GM06990 (cell line): Measurements from ENCODE around the gene GASK1B.

Experiments
- DNase-seq: peaks from one replicate; pipeline ENCODE4 v3.0.0-alpha.2; 2011; ENCODE audit not compliant: insufficient read length; ENCODE audit errors: extremely low read depth
- H3K27me3 ChIP-seq: replicated peaks from 2 replicates; pipeline ENCODE4 v1.6.0; 2011; ENCODE audit warnings: low read length; ENCODE audit not compliant: control insufficient read depth, insufficient read depth
- H3K36me3 ChIP-seq: 2 replicates; pipeline ENCODE4 v1.5.1; 2011; ENCODE audit warnings: low read length; ENCODE audit not compliant: control insufficient read depth, insufficient read depth
- H3K4me3 ChIP-seq: replicated peaks from 2 replicates; pipeline ENCODE4 v1.5.1; 2011; ENCODE audit warnings: low read depth, mild to moderate bottlenecking, control low read depth, low read length
- TF ChIP-seq, protein P1 (sequence below): IDR thresholded peaks from 2 replicates; pipeline ENCODE4 v1.5.1; 2011; ENCODE audit warnings: low read length, control low read depth, mild to moderate bottlenecking, inconsistent platforms; ENCODE audit not compliant: insufficient read depth, poor library complexity, severe bottlenecking

GASK1B gene

DNA sequence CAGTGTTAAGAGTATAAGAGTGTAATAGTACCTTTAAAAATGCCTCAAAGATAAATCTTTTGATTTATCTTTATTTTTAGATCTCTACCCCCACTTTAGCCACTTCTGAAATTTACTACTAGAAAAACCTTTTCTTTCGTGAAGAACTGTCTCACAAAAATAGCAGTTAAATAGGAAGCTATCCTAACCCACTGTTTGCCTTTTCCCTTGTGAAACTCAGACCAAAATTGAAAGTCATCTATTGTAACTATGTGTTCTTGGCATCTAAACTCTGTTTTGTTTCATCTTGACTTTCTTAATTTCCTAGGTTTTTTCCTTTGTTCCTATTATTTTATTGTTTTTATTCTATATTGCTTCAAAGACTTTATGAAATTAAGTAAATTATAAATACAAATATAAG, 29.7 kb upstream of the GASK1B start:
- no peak for DNase-seq
- H3K4me3 ChIP-seq = no peak overlapping the region
- no peaks in the 10 kb centered on the region for H3K36me3 ChIP-seq
- no peaks in the 10 kb centered on the region for H3K27me3 ChIP-seq
- TF ChIP-seq, protein P1, sequence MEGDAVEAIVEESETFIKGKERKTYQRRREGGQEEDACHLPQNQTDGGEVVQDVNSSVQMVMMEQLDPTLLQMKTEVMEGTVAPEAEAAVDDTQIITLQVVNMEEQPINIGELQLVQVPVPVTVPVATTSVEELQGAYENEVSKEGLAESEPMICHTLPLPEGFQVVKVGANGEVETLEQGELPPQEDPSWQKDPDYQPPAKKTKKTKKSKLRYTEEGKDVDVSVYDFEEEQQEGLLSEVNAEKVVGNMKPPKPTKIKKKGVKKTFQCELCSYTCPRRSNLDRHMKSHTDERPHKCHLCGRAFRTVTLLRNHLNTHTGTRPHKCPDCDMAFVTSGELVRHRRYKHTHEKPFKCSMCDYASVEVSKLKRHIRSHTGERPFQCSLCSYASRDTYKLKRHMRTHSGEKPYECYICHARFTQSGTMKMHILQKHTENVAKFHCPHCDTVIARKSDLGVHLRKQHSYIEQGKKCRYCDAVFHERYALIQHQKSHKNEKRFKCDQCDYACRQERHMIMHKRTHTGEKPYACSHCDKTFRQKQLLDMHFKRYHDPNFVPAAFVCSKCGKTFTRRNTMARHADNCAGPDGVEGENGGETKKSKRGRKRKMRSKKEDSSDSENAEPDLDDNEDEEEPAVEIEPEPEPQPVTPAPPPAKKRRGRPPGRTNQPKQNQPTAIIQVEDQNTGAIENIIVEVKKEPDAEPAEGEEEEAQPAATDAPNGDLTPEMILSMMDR = no peak

DNA sequence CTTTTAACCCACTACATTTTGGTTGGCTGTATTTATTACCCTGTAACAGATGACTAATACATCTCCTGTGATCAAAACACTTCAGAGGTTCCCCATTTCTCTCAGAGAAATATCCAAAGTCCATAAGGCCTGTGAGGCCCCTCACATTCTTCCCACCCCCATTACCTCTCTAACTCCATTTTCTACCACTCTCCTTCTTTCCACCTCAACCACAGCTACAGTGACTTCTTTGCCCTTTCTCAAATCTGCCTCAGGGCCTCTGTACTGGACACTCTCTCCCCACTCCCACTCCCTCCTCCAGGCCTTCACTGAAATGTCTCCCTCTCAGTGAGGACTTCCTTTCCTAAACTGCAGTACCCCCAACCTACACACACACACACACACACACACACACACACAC, 29.1 kb upstream of the GASK1B start:
- no peaks in the 10 kb centered on the region for H3K36me3 ChIP-seq
- DNase-seq = no peak
- TF ChIP-seq, protein P1 = no peak
- H3K4me3 ChIP-seq = no peak overlapping the region
- H3K27me3 ChIP-seq = no peaks in the 10 kb centered on the region

DNA sequence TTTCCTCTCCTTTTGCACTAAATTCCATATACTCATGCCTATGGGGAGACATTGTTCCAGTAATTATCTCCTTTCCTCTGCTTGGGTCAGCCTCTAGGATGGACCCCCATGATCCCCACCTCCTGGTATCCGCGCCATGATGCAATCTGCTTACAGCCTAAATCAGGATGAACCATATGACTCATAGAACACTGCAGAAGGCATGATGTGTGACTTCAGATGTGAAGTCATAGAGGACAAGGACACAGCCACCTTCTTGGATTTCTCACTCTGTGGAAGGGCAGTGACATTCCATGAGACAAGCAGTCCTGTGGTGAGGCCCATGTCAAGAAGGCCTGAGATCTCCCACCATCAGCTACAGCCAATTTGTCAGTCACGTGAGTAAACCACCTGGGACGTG, 28.5 kb upstream of the GASK1B start:
- Histone ChIP-seq H3K4me3 (no peak overlapping the region), H3K27me3 (no peaks in the 10 kb centered on the region), H3K36me3 (no peaks in the 10 kb centered on the region)
- TF ChIP-seq, protein P1 = no peak
- no peak for DNase-seq

DNA sequence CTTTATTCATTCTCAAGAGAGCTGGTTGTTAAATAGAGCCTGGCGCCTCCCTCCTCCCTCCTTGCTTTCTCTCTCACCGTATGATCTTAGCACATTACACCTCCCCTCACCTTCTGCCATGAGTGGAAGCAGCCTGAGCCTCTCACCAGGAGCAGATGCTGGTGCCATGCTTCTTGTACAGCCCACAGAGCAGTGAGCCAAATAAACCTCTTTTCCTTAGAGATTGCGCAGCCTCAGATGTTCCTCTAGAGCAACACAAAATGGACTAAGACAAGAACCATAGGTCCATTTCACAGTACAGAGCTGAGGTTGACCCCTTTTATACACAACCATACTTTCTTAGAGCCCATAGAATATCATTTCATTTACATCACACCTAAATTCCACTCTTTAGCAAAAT, 27.4 kb upstream of the GASK1B start:
- Histone ChIP-seq H3K36me3 (no peaks in the 10 kb centered on the region), H3K27me3 (no peaks in the 10 kb centered on the region), H3K4me3 (no peak overlapping the region)
- TF ChIP-seq, protein P1 = no peak
- no peak for DNase-seq

DNA sequence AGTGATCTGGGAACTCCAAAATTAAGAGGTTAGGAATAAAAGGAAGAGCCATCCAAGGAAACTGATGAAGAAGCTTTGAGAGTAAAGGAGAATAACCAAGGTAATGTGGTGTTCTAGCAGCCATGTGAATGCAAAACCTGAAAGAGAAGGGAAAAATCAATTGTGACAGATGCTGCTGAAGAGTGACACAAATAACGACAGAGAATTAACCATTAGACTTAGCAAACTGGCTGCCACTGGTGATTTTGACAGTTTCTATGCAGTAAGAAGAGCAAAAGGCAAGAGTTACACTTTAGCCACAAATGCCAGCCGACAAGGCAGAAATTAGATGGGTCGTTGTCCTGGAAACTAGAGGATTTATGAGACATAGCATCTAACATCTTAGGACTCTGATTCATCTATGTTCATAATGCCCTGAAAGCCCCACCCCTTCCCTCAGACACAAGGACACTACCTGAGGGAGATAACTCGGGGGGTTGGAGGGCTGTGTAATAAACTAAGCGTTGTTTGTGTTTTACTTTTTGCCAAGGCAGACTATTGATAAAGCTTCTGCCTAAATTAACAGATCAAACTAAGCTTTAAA, 24.5 kb upstream of the GASK1B start:
- H3K36me3 ChIP-seq = no peaks in the 10 kb centered on the region
- no peak overlapping the region for H3K4me3 ChIP-seq
- DNase-seq = no peak
- H3K27me3 ChIP-seq = no peaks in the 10 kb centered on the region
- TF ChIP-seq, protein P1 = no peak

DNA sequence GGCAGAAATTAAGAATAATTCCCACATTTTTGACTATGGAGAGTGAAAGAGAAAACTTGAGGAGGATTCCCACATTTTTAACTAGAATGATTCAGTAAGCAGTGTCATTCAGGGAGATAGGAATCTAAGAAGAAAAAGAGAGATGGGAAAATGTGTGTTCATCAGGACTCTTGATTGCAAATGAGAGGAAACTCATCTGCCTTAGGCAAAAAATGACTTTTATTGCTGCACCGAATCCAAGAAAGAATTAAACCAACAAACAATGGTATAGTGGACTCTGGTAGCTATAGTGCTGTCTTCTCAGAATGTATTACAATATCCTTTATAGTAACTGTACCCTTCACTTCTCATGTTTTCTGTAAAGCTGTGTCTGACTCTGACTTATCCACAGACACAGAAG, 22.5 kb upstream of the GASK1B start:
- DNase-seq = no peak
- TF ChIP-seq, protein P1 = no peak
- H3K4me3 ChIP-seq = no peak overlapping the region
- H3K36me3 ChIP-seq = no peaks in the 10 kb centered on the region
- H3K27me3 ChIP-seq = no peaks in the 10 kb centered on the region
